ENCODE results near the gene AFDN.

The AFDN gene

DNA sequence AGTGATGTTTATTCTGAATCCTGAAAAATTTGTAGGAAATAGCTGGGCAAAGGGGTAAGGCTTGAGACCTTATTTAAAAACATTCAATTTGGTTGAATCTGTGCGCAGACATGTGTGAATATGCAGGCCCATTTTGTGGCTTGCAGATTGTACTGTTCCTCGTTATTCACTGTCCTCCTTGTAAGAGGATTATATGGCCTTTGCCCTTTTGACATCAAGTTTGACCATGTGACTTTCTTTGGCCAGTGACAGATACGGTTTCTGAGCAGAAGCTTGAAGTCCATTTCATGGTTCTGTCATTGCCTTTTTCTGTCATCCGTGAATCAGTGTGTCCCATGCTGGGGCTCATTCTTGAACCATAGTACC is 13.4 kb downstream of the AFDN start:
- no peak for DNase-seq (ENCODE audit: low read depth)

GRCh38 chr6:167840526-167841179 is 13.9 kb downstream of the AFDN start:
- DNase-seq (ENCODE audit: low read depth) = no peak

- DNase-seq (ENCODE audit: low read depth) = no peak
Observed at GRCh38 chr6:167841981-167842380, 15.3 kb downstream of the AFDN start.

DNA sequence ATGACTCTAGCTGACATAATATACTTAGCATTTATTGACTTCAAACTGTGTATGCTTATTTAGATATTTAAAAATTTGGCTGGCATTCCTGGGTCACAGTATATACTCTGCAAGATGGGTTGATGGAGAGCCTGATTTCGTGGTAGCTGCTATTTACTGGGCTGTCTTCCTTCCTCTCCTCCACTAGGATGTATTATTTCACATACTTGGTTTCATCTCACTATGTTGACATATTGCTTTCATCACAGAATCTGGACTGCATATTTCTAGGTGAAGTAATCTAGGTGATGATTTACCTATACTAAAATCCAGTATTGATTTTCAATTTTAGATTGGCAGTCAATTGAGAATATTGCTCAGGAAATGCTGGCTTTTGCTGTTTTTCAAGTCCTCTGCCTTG is 15.7 kb downstream of the AFDN start:
- no peak for DNase-seq (ENCODE audit: low read depth)

GRCh38 chr6:167843023-167843422 is 16.3 kb downstream of the AFDN start:
- no peak for DNase-seq (ENCODE audit: low read depth)

GRCh38 chr6:167845856-167846255 is 19.1 kb downstream of the AFDN start:
- DNase-seq (ENCODE audit: low read depth) = no peak

GRCh38 chr6:167846997-167847606 is 20.4 kb downstream of the AFDN start:
- DNase-seq (ENCODE audit: low read depth) = no peak

DNA sequence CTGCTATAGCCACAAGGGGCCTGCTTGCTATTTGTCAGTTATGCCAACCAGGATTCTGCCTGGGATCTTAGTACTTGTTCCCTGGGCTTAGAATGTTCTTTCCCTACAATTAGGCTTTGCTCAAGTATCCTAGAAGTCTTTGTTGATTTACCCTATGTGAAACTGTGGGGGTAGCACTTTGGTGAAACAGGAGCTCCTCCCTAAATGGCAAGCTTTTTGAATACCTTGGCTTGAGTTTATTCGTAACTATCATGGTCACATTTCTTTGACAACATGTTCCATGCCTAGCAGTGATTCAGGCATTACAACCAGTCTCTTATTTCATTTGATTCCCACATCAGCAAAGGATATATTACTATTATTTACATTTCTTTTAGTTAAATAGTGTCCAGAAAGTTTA is 21.2 kb downstream of the AFDN start:
- DNase-seq (ENCODE audit: low read depth) = no peak

DNA sequence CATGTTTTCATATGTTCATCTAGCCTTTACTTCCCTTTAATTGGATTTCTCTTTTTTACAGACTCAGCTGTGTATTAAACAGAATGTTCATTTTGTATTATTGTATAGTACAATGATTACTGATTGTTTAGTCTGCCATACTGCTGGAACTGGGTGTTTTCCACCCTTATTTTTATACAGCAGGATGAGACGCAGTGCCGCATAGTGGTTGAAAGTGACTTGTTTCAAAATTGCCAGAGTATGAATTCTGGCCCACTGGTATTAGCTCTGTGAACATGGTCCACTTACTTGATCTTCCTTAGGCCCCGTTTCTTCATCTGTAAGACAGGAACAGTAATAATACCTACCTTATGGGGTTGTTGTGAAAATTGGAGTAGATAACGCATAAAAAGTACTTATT is 22.1 kb downstream of the AFDN start:
- DNase-seq (ENCODE audit: low read depth) = no peak

GRCh38 chr6:167849846-167850459 is 23.2 kb downstream of the AFDN start:
- no peak for DNase-seq (ENCODE audit: low read depth)

- DNase-seq (ENCODE audit: low read depth) = no peak
Observed at GRCh38 chr6:167850782-167851181, 24.1 kb downstream of the AFDN start.

DNA sequence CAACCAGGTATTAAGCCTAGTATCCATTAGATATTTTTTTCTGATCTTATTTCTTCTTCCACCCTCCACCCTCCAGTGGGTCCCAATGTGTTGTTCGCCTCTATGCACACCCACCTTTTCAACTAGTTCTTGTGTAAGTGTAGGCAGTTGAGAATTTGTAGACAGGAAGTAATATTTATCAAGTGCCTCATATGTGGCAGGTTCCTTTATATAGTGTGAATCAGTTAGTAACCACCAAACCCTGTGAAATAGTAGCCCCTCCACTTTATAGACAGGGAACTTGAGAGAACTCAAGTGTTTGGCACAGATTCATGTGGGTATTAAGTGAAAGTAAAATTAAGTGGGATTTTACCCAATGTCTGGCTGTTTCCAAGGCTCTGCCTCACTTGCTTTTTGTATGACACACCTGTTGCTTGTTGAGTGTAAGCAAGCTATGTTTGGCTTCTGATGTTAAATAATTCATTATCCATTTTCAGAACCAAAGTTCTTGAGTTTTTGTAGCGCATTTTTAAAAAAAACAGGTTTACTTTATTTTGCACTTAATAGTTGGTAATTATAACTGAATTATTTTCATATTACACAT is 24.8 kb downstream of the AFDN start:
- no peak for DNase-seq (ENCODE audit: low read depth)

DNA sequence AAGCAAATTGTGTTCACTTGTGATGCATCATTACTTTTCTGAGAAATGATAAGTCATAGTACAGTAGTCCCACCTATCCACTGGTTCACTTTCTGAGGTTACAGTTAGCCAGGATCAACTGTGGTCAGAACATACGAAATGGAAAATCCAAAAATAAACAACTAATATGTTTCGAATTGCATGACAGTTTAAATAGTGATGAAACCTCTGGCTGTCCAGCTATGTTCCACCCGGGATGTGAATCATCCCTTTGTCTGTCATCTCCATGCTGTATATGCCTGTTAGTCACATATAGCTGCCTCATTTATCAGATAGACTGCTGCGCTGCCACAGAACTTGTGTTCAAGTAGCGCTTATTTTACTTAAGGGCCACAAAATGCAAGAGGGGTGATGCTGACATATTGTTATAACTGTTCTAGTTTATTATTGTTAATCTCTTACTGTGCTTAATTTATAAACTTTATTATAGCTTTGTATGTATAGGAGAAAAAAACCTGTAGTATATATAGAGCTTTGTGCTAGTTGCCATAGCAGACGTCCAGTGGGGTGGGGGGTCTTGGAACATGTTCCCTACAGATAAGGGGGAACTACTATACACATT is 29.2 kb downstream of the AFDN start:
- no peak for DNase-seq (ENCODE audit: low read depth)

GRCh38 chr6:167856474-167856873 is 29.8 kb downstream of the AFDN start:
- DNase-seq (ENCODE audit: low read depth) = no peak

DNA sequence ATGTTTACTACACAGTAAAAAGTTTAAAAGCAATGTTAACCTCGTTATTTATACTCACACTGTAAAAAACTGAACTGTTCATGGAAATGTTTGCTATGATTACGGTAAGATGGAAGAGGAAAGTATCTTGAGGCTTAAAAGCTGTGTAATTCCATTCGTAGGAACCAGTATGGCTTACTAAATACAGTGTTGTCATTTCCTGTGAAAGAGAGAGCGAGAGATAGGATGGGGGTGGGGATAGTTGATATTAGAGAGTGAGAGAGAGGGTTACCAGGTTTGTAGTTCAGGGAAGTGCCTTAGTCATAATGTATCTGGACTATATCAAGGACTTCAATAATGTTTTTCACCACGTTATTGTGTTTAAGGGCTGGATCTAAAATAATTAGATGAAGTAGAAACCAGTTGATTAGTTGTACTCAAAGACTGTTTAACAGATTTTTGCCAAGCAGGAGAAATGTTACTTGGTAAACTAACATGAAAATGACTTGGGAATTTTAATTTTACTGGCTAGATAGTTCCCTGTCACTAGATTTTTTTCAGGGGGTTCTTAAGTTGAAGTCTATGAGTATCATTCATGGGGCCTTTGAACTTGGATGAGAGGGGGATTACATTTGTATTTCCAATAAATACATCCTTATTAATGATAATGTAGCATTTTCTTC is 30.4 kb downstream of the AFDN start:
- DNase-seq (ENCODE audit: low read depth) = no peak

- DNase-seq (ENCODE audit: low read depth) = no peak
Observed at GRCh38 chr6:167858086-167858591, 31.4 kb downstream of the AFDN start.

DNA sequence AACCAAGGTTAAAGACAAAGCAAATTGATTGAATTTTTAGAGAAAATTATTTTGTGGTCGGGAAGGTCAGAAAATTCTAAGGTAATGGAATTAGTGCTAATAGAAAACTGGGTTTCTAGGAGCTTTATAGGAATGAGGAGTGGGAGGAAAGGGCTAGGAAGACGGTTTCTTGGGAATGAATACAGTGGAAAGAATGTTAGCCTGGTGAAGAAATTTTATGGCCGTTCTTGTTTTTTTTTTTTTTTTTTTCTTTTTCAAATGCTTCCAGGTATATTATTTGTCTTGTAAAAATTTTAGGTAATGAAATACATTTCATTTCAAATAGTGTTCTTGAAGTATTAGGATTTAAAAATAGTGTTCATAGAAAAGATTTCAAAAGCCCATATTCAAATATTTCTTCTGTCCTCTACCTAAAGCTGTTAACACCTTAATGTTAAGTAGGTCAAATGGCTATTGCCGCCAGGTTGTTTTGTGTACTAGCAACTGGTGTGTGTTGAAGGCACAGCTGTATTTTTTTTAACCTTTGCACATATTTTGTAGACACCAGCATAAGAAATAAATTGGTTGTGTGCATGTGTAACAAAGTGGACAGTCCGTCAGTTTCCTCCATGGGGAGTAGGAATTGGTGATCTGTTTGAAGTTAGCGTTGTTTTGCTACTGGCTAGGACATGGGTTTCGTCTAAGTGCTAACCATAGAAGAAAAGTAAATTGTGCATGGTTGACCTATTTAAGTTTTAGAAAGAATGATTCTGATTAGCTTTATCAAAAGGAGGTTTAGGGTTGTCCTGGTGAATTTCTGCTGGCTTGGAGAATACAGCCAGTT is 32.3 kb downstream of the AFDN start:
- no peak for DNase-seq (ENCODE audit: low read depth)

GRCh38 chr6:167860550-167861226 is 34.0 kb downstream of the AFDN start:
- DNase-seq (ENCODE audit: low read depth) = no peak

GRCh38 chr6:167861424-167861823 is 34.7 kb downstream of the AFDN start:
- no peak for DNase-seq (ENCODE audit: low read depth)

DNA sequence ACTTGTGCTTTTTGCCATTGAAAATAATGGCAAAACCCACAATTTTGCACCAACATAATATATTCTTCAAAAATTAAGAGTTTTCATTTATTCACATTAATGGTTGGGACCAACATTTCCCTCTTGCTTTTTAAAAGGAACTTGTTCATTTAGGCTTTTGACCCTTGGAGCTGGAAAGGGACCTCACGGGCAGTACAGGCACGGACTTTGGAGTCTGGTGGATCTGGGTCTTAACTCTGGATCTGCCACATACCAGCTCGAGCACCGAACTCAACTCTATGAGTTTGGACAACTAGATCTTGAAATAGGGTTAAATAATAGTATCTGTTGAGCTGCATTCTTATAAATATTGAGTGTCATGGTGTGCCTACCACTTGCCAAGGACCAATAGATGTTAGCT is 37.2 kb downstream of the AFDN start:
- no peak for DNase-seq (ENCODE audit: low read depth)

- no peak for DNase-seq (ENCODE audit: low read depth)
Observed at GRCh38 chr6:167866642-167867041, 39.9 kb downstream of the AFDN start.

All from stimulated activated CD8-positive, alpha-beta memory T cell treated with anti-CD3 and anti-CD28 coated beads, Interleukin-15, amount 100 ng/mL, for 1 hour (primary cell).